Fibroblast of lung (primary cell): ENCODE data around the gene PER1.

ENCODE experiments used
- EZH2 ChIP-seq: IDR thresholded peaks from 2 replicates; pipeline ENCODE4 v1.5.1; 2012; ENCODE audit warnings: low read length, control low read depth, mild to moderate bottlenecking; ENCODE audit errors: missing control alignments
- TF ChIP-seq, protein P1 (sequence below), 2 donors: IDR thresholded peaks in 1 of 2; conservative IDR thresholded peaks in 1 of 2; 1 replicate in 1 of 2; 2 replicates in 1 of 2; pipeline ENCODE4 v1.5.1; 2011 to 2012; ENCODE audit warnings: low read length in 2 of 2, control low read depth in 1 of 2, inconsistent platforms in 1 of 2, low read depth in 1 of 2, mild to moderate bottlenecking in 1 of 2

DNA sequence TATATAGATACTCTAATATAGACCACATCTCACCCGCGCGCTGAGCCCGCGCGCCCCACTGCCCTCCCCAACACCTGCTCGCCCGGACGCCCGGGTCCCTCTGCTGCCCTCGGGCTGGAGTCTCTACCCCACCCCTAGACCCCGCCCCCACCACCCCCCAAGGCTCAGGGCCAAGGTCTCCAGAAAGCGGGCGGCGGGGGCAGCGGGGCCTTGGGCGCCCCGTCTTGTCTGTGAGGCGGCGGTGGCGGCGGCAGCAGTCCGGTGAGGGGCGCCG is 30.9 kb downstream of the PER1 start:
- TF ChIP-seq, protein P1, sequence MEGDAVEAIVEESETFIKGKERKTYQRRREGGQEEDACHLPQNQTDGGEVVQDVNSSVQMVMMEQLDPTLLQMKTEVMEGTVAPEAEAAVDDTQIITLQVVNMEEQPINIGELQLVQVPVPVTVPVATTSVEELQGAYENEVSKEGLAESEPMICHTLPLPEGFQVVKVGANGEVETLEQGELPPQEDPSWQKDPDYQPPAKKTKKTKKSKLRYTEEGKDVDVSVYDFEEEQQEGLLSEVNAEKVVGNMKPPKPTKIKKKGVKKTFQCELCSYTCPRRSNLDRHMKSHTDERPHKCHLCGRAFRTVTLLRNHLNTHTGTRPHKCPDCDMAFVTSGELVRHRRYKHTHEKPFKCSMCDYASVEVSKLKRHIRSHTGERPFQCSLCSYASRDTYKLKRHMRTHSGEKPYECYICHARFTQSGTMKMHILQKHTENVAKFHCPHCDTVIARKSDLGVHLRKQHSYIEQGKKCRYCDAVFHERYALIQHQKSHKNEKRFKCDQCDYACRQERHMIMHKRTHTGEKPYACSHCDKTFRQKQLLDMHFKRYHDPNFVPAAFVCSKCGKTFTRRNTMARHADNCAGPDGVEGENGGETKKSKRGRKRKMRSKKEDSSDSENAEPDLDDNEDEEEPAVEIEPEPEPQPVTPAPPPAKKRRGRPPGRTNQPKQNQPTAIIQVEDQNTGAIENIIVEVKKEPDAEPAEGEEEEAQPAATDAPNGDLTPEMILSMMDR (conservative IDR thresholded peaks at IDR 0.05 in 1 of 2, IDR thresholded peaks at IDR 0.05 in 1 of 2; ENCODE audit: low read depth in 1 of 2, low read length in 2 of 2): no peak
- no peak for TF ChIP-seq EZH2
